ENCODE results near the gene FBN3.
"Not testable (repeated sequence)": the region's sequence is repeated elsewhere in the genome, so short reads cannot be mapped to it uniquely, and the experiment has no call there.

Gene FBN3

GRCh38 chr19:8116437-8117293 is 32.7 kb downstream of the FBN3 start:
- no peak for DNase-seq

GRCh38 chr19:8115805-8116396 is 33.5 kb downstream of the FBN3 start:
- no peak for DNase-seq

GRCh38 chr19:8113017-8113416 is 36.4 kb downstream of the FBN3 start:
- no peak for DNase-seq

GRCh38 chr19:8111376-8111775 is 38.0 kb downstream of the FBN3 start:
- no peak for DNase-seq

- DNase-seq = no peak
Observed at GRCh38 chr19:8110931-8111330, 38.5 kb downstream of the FBN3 start.

GRCh38 chr19:8109890-8110662 is 39.3 kb downstream of the FBN3 start:
- DNase-seq = no peak

GRCh38 chr19:8109455-8109854 is 39.9 kb downstream of the FBN3 start:
- DNase-seq = no peak

- no peak for DNase-seq
Observed at GRCh38 chr19:8108560-8109445, 40.6 kb downstream of the FBN3 start.

GRCh38 chr19:8107301-8107903 is 42.0 kb downstream of the FBN3 start:
- DNase-seq = no peak

GRCh38 chr19:8105471-8105870 is 43.9 kb downstream of the FBN3 start:
- DNase-seq = no peak

GRCh38 chr19:8101910-8102309 is 47.5 kb downstream of the FBN3 start:
- DNase-seq = not testable (repeated sequence)

- DNase-seq = no peak
Observed at GRCh38 chr19:8101311-8101710, 48.1 kb downstream of the FBN3 start.

- no peak for DNase-seq
Observed at GRCh38 chr19:8097681-8098567, 51.5 kb downstream of the FBN3 start.

- no peak for DNase-seq
Observed at GRCh38 chr19:8097198-8097597, 52.2 kb downstream of the FBN3 start.

GRCh38 chr19:8096071-8096470 is 53.3 kb downstream of the FBN3 start:
- no peak for DNase-seq

GRCh38 chr19:8095354-8095886 is 54.0 kb downstream of the FBN3 start:
- DNase-seq = no peak

- DNase-seq = no peak
Observed at GRCh38 chr19:8094336-8094735, 55.1 kb downstream of the FBN3 start.

GRCh38 chr19:8093740-8094139 is 55.7 kb downstream of the FBN3 start:
- DNase-seq = no peak

- DNase-seq = no peak
Observed at GRCh38 chr19:8090950-8091349, 58.4 kb downstream of the FBN3 start.

GRCh38 chr19:8089664-8090601 is 59.5 kb downstream of the FBN3 start:
- DNase-seq = no peak
